Fibroblast of lung (primary cell): ENCODE measurements around the gene VTI1A.

Source experiments
- EZH2 ChIP-seq: IDR thresholded peaks from 2 replicates; pipeline ENCODE4 v1.5.1; 2012; ENCODE audit warnings: low read length, control low read depth, mild to moderate bottlenecking; ENCODE audit errors: missing control alignments
- TF ChIP-seq, protein P1 (sequence below), 2 donors: IDR thresholded peaks in 1 of 2; conservative IDR thresholded peaks in 1 of 2; 1 replicate in 1 of 2; 2 replicates in 1 of 2; pipeline ENCODE4 v1.5.1; 2011 to 2012; ENCODE audit warnings: low read length in 2 of 2, control low read depth in 1 of 2, inconsistent platforms in 1 of 2, low read depth in 1 of 2, mild to moderate bottlenecking in 1 of 2

DNA sequence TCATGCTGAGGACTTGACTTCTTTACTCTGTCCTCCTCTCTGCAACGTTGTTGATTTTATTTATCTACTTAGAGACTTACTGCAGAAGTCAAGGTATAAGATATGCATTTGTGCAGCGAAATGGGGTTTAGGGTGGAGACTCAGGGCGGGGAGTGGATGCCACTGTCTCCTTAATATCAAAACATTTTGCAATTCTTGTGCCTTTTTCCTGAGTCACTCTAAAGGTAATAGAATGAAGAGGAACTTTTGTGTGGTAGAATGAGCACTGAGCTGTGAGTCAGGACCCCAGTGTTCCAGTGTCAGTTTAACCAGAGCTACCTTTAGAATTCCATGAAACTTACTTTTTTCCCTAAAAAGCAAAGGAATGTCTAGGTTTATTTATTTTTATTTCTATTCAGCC lies 78.2 kb downstream of the VTI1A start:
- TF ChIP-seq, protein P1, sequence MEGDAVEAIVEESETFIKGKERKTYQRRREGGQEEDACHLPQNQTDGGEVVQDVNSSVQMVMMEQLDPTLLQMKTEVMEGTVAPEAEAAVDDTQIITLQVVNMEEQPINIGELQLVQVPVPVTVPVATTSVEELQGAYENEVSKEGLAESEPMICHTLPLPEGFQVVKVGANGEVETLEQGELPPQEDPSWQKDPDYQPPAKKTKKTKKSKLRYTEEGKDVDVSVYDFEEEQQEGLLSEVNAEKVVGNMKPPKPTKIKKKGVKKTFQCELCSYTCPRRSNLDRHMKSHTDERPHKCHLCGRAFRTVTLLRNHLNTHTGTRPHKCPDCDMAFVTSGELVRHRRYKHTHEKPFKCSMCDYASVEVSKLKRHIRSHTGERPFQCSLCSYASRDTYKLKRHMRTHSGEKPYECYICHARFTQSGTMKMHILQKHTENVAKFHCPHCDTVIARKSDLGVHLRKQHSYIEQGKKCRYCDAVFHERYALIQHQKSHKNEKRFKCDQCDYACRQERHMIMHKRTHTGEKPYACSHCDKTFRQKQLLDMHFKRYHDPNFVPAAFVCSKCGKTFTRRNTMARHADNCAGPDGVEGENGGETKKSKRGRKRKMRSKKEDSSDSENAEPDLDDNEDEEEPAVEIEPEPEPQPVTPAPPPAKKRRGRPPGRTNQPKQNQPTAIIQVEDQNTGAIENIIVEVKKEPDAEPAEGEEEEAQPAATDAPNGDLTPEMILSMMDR (conservative IDR thresholded peaks at IDR 0.05 in 1 of 2, IDR thresholded peaks at IDR 0.05 in 1 of 2; ENCODE audit: low read depth in 1 of 2, low read length in 2 of 2): no peak
- TF ChIP-seq EZH2: no peak
